PC-3 (cell line): ENCODE measurements around the gene CNGA2.

Source experiments
- CTCF ChIP-seq: fragments of 300-600 bp; sonication (generic); conservative IDR thresholded peaks from 2 replicates; pipeline ENCODE4 v1.5.1; 2017; ENCODE audit warnings: antibody characterized with exemption, low read depth, mild to moderate bottlenecking, low read length
- EZH2 ChIP-seq: fragments of 300-600 bp; sonication (generic); IDR thresholded peaks from one replicate; pipeline ENCODE4 v1.6.1; 2017; ENCODE audit warnings: antibody characterized with exemption, mild to moderate bottlenecking, low read length; ENCODE audit not compliant: unreplicated experiment
- EZH2phosphoT487 ChIP-seq: fragments of 300-600 bp; sonication (generic); IDR thresholded peaks from 2 replicates; pipeline ENCODE4 v1.6.1; 2018; ENCODE audit warnings: mild to moderate bottlenecking, antibody characterized with exemption, low read length, borderline replicate concordance

GRCh38 chrX:151792505-151792904, 58.0 kb downstream of the CNGA2 start:
- TF ChIP-seq EZH2 (no peak), CTCF (no peak), EZH2phosphoT487 (no peak)
